GM23338 (cell line): ENCODE results near the gene PDZK1IP1. TPM values are rescaled to one million over a fixed set of nuclear protein-coding genes. Genes with fewer than 3 reads are reported as not detected.

Source experiments
- ATAC-seq: fragments of 200-7000 bp; cut with Tn5 transposase; 3 replicates; pipeline ENCODE4 v1.9.1; 2020
- DNase-seq: peaks from one replicate; pipeline ENCODE4 v3.0.0-alpha.2; 2015; ENCODE audit warnings: low spot score
- H2AFZ ChIP-seq: fragments of 200-600 bp; sonication (generic); 2 replicates; pipeline ENCODE4 v1.8.0; 2016; ENCODE audit warnings: antibody characterized with exemption, mild to moderate bottlenecking, moderate library complexity
- H3F3A ChIP-seq: fragments of 200-600 bp; sonication (generic); replicated peaks from 2 replicates; pipeline ENCODE4 v1.8.0; 2017; ENCODE audit warnings: antibody characterized with exemption, mixed run types, low read depth
- H3K27ac ChIP-seq: fragments of 200-600 bp; sonication (generic); 2 replicates; pipeline ENCODE4 v1.6.1; 2016; ENCODE audit warnings: low read depth
- H3K27me3 ChIP-seq: fragments of 200-600 bp; sonication (generic); 2 replicates; pipeline ENCODE4 v1.8.0; 2016; ENCODE audit warnings: mild to moderate bottlenecking, mixed run types, moderate library complexity; ENCODE audit not compliant: insufficient read depth
- H3K36me3 ChIP-seq: fragments of 200-600 bp; sonication (generic); 2 replicates; pipeline ENCODE4 v1.8.0; 2016; ENCODE audit warnings: mild to moderate bottlenecking; ENCODE audit not compliant: insufficient read depth
- H3K4me1 ChIP-seq: fragments of 200-600 bp; sonication (generic); 2 replicates; pipeline ENCODE4 v1.8.0; 2016; ENCODE audit warnings: mild to moderate bottlenecking, moderate library complexity; ENCODE audit not compliant: insufficient read depth
- H3K4me2 ChIP-seq: fragments of 200-600 bp; sonication (generic); 2 replicates; pipeline ENCODE4 v1.7.1; 2017; ENCODE audit warnings: mixed run types
- H3K4me3 ChIP-seq: fragments of 200-600 bp; sonication (generic); 2 replicates; pipeline ENCODE4 v1.6.1; 2016; ENCODE audit warnings: mixed run types
- H3K79me2 ChIP-seq: fragments of 200-600 bp; sonication (generic); replicated peaks from 2 replicates; pipeline ENCODE4 v1.8.0; 2017; ENCODE audit warnings: mild to moderate bottlenecking; ENCODE audit not compliant: insufficient read depth
- H3K9me2 ChIP-seq: fragments of 200-600 bp; sonication (generic); 2 replicates; pipeline ENCODE4 v1.8.0; 2017; ENCODE audit not compliant: insufficient read depth
- H4K20me1 ChIP-seq: fragments of 200-600 bp; sonication (generic); replicated peaks from 2 replicates; pipeline ENCODE4 v1.8.0; 2017; ENCODE audit warnings: mild to moderate bottlenecking; ENCODE audit not compliant: insufficient read depth
- H3K27ac Mint-ChIP-seq: 2 replicates; pipeline ENCODE4 v1.8.0; 2020; ENCODE audit warnings: inconsistent platforms, mild to moderate bottlenecking, moderate library complexity, mixed read lengths
- H3K27me3 Mint-ChIP-seq: 3 replicates; pipeline ENCODE4 v1.8.0; 2022; ENCODE audit warnings: low read depth, mild to moderate bottlenecking, moderate library complexity, mixed read lengths, inconsistent platforms; ENCODE audit not compliant: insufficient read depth, poor library complexity
- H3K36me3 Mint-ChIP-seq: 3 replicates; pipeline ENCODE4 v1.8.0; 2021; ENCODE audit warnings: low read depth, mild to moderate bottlenecking, inconsistent platforms, moderate library complexity, mixed read lengths
- H3K4me1 Mint-ChIP-seq: 3 replicates; pipeline ENCODE4 v1.8.0; 2020; ENCODE audit warnings: mild to moderate bottlenecking, inconsistent platforms, mixed read lengths
- H3K4me3 Mint-ChIP-seq: 3 replicates; pipeline ENCODE4 v1.8.0; 2021; ENCODE audit warnings: moderate library complexity, mild to moderate bottlenecking, inconsistent platforms, mixed read lengths
- H3K9me3 Mint-ChIP-seq: 3 replicates; pipeline ENCODE4 v1.8.0; 2020; ENCODE audit warnings: moderate library complexity, mild to moderate bottlenecking, inconsistent platforms, mixed read lengths
- CREB1 ChIP-seq: fragments of 250-450 bp; sonication (Bioruptor Pico); IDR thresholded peaks from 2 replicates; pipeline ENCODE4 v1.5.0; 2020; ENCODE audit warnings: low read depth, mild to moderate bottlenecking, moderate library complexity
- CTCF ChIP-seq, 2 experiments: fragments of 200-600 bp in 1 of 2; sonication (generic) in 1 of 2; conservative IDR thresholded peaks; 2 replicates each; pipeline versions ENCODE4 v1.5.1 to v1.6.1; 2016 to 2017; ENCODE audit warnings: antibody characterized with exemption in 2 of 2, low read depth in 2 of 2, mild to moderate bottlenecking in 2 of 2, moderate library complexity in 1 of 2
- ETS1 ChIP-seq: IDR thresholded peaks from 2 replicates; pipeline ENCODE4 v1.6.1; 2016; ENCODE audit warnings: antibody characterized with exemption
- EZH2phosphoT487 ChIP-seq: fragments of 200-600 bp; sonication (generic); IDR thresholded peaks from one replicate; pipeline ENCODE4 v1.8.1; 2018; ENCODE audit warnings: antibody characterized with exemption; ENCODE audit not compliant: unreplicated experiment
- NANOG ChIP-seq: IDR thresholded peaks from 2 replicates; pipeline ENCODE4 v1.6.1; 2016; ENCODE audit warnings: antibody characterized with exemption, borderline replicate concordance
- POLR2AphosphoS5 ChIP-seq: IDR thresholded peaks from 2 replicates; pipeline ENCODE4 v1.6.1; 2016; ENCODE audit warnings: antibody characterized with exemption, low read depth
- ZNF462 ChIP-seq: fragments of 250-450 bp; sonication (Bioruptor Pico); IDR thresholded peaks from 2 replicates; pipeline ENCODE4 v1.5.0; 2020; ENCODE audit warnings: mild to moderate bottlenecking, moderate library complexity
- polyA plus RNA-seq: library from polyadenylated mRNA; unstranded; fragments of >200 nt; fragmentation: Nextera tagmentation; extraction: Ambion mirVana; gene quantifications from 2 replicates; pipeline ENCODE4 v1.2.1, GENCODE V29; 2016
- total RNA-seq: library from RNA; depleted of rRNA; stranded (reverse); fragments of >200 nt; shearing (Covaris generic); gene quantifications from 2 replicates; pipeline ENCODE4 v1.2.3, GENCODE V29; 2014

The PDZK1IP1 gene
- total and polyA plus RNA-seq, 2 experiments from 2014 or later: not detected

- no peaks in the 10 kb centered on the region for H3K9me2 ChIP-seq
- H3K27me3 ChIP-seq: no peaks in the 10 kb centered on the region
- no peaks in the 10 kb centered on the region for H3K36me3 ChIP-seq
- Mint-ChIP-seq H3K36me3 (no peaks in the 10 kb centered on the region), H3K27me3 (peaks cover 9% of the 10 kb centered on the region), H3K4me3 (no peak overlapping the region), H3K27ac (no peak overlapping the region), H3K4me1 (no peaks in the 10 kb centered on the region), H3K9me3 (peaks cover 6% of the 10 kb centered on the region; the same call in 2 of the 3 replicates)
- ATAC-seq (no peak), DNase-seq (no peak)
- no peak overlapping the region for H3K27ac ChIP-seq
- H3K4me3 ChIP-seq: no peak overlapping the region
- TF ChIP-seq POLR2AphosphoS5 (no peak), CREB1 (CRISPR knock-in tag) (no peak), ZNF462 (CRISPR knock-in tag) (no peak), CTCF (conservative IDR thresholded peaks at IDR 0.05; ENCODE audit: low read depth in 2 of 2) (no peak), EZH2phosphoT487 (no peak), NANOG (no peak), ETS1 (no peak)
- H3F3A ChIP-seq: no peaks in the 10 kb centered on the region
- no peaks in the 10 kb centered on the region for H4K20me1 ChIP-seq
- H3K4me1 ChIP-seq: no peaks in the 10 kb centered on the region
- H2AFZ ChIP-seq: no peak overlapping the region
- no peaks in the 10 kb centered on the region for H3K79me2 ChIP-seq
- H3K4me2 ChIP-seq: no peak overlapping the region
These were observed 17.1 kb downstream of the PDZK1IP1 start for GRCh38 chr1:47172782-47173181.
